NCI-H146 (cell line): ENCODE results near the gene UCHL5.
A peak's percentile ranks its signal among the peaks of the same experiment; 100 is the strongest.

Experiments
- DNase-seq: peaks from one replicate; lab custom pipeline; 2025; lab: John Stamatoyannopoulos, UW

Gene UCHL5

GRCh38 chr1:192967211-192967877 lies 91.8 kb downstream of the UCHL5 start:
- peak; percentile 23 for DNase-seq

GRCh38 chr1:192966073-192966472 lies 93.1 kb downstream of the UCHL5 start:
- DNase-seq, result no peak

- no peak for DNase-seq
These were observed 96.3 kb downstream of the UCHL5 start for GRCh38 chr1:192962901-192963300.
